ENCODE data around the gene SPINK4.

SPINK4 gene

DNA sequence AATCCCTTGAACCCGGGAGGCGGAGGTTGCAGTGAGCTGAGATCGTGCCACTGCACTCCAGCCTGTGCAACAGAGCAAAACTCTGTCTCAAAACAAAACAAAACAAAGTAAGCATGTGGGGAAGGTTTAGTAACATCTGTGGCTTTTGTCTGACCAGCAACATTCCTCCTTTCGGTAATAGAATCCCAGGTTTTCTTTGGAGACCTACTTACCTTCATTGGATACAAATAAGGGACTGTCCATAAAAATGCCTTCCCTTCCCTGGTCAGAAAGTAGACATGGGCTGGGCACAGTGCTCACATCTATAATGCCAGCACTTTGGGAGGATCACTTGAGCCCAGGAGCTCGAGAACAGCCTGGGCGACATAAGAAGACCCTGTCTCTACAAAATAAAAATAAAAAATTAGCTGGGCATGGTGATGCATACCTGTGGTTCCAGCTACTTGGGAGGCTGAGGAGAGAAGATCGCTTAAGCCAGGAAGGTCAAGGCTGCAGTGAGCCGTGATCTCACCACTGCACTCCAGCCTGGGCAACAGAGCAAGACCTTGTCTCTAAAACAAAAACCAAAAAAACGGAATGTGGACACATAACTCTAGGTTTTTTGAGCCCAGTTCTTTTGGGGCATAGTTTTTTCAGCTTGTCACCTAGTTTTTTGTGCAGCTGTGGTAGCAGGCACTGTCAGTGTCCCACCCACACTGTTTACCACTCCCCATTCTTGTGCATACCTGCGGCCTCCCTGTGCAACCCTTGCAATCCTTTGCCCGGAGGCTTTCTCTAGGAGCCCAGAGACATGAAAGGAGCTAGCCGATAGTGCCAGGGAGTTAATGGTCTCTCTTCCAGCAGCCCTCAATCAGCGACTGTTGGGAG lies 9.0 kb upstream of the SPINK4 start:
- DNase-seq = no peak

DNA sequence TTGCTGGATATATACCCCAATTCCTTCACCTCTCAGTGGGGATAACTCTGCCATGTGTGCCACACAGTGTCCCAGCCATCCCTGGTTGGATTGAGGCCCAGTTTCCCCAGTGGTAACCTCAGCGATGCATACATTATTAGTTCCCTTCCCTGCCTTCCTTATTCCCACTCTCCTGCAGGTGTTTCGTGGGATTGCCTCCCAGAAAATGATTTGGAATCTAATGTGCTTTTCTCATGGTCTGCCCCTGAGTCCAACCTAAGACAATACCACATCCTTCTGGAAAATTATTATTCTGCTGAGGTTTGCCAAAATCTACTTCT lies 8.4 kb upstream of the SPINK4 start:
- DNase-seq = no peak

DNA sequence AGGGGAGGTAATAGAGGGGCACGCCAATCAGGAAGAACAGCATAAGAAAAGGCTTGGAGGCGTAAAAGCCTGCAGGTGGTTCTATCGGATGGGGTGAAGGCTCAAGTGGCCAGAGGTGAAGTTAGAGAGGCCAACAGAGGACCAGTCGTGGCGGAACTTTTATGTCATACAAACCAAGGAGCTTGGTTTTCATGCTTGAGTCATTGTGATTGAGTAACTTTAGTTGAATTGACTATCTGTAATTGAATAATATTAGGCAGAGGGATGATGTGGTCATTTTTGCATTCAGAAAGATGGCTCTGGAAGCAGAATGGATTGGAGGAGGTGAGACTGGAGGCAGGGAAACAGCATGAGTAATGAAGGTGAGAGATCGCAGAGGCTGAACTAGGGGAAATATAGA lies 7.2 kb upstream of the SPINK4 start:
- DNase-seq = no peak

DNA sequence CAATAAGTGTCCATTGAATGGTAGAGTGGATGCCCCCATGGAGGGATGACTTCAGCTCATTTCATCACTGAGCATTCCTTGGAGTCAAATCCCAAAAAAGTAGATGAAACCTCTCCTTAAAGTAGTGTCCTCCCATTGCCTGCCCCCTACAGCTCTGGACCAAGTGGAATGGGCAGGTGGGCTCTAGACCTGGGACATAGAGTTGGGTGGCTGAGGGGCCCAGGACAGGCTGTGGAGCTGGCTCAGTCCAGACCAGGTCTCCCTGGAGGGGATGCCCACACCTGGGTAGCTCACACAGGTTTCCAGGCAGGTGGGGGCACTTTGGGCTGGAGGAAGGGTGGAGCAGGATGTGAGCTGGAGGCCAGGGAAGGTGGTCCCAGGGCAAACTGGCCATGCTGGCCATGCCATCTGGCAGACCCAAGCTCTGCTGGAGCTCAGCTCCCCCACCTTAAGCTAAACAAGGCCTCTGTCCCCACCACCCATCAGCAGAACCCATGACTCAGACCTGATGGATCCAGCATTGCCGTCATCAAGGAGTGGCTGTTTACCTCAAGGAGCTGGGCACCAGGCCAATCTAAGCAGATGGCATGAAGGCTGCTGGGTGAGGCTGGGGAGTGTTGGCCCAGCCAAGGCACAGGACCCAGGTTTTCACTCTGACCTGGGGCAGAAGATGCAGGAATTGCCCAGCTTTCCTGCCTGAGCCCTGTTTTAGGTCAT lies 6.2 kb upstream of the SPINK4 start:
- DNase-seq = no peak

DNA sequence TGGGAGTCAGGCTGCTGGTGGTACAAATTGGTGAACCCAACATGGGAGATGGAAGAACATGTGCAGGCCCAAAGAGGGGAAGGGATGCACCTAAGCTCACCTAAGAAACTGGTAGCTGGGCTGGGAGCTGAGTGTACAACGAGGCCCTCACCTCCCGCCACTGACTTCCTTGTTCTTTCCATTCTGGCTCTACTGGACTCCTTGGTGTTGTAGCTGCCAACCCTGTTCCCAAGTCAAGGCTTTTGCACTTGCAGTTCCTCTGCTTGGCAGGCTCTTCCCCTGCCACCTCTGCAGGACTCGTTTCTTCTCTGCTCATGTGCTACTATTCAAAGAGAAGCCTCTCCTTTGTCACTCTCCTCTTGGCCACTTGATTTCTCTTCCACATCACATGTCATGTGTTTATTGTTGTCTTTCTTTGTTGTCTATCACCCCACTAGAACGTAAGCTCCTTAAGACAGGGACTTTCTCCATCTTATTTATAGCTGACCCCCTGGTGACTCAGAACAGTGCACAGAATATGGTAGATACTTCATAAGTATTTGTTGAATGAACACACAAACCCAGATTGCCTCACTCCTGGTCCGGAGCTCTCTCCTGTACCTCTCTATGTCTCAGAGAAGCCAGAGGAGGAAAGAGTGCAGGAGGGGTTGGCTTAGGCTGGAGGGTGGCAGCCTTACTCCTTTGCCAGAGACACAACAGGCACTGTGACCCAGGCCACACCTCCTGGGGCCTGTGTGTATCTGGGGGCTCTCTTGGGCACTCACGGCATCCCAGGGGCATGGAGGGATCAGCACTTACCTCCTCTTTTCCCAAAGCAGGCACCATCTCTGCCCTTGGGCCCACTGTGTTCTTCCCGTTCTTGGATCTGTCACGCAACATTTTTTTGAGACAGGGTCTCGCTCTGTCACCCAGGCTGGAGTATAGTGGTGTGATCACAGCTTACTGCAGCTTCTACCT lies 5.2 kb upstream of the SPINK4 start:
- no peak for DNase-seq

DNA sequence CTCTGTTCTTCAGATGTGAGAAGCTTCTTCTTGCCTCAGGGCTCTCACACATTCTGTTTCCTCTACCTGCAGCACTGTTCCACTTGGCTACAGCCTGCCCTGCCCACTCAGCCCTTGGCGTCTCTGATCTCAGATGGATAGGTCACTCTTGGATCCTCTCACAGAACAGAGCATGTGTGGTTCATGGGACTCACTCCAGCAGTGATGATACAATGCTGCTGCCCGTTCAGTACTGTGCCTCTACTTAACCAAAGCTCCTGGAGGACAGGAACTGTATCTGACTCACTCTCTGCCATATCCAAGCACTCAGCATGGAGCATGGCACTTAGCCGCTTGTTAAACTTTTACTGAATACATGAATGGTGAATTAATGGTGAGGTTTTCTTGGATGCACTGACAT lies 3.4 kb upstream of the SPINK4 start:
- no peak for DNase-seq

DNA sequence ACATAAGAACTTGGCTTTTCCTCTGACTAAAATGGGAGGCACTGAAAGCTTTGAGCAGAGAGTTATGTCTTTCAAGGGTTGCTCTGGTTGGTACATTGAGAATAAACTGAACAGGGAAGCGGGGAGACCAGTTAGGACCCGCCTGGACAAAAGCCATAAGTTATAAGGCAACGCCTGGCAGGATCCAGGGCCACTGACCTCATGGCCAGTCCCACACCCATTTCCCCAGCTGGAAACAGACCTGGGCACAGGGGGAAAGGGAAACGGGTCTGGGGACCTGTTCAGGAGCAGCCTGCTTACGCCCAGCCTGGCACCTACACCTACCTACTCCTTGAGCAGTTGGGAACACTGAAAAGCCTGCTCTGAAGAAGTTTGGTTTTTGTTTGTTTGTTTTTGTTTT lies 1.3 kb downstream of the SPINK4 start:
- DNase-seq = no peak

DNA sequence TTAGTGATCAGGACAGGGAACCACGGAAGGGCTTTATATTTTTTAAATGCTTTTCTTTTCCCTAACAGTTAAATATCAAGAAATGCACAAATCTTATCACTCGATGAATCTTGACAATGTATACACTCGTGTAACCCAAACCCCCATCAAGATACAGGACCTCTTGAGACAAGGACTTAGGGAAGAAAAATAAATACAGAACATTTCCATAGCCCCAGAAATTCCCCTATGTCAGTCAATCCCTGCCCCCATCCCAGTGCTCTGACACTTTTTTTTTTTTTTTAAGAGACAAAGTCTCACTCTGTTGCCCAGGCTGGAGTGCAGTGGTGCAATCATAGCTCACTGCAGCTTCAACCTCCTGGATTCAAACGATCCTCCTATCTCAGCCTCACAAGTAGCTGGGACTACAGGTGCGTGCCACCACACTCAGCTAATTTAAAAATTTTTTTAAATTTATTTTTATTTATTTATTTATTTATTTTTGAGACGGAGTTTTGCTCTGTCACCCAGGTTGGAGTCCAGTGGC lies 2.7 kb downstream of the SPINK4 start:
- no peak for DNase-seq

DNA sequence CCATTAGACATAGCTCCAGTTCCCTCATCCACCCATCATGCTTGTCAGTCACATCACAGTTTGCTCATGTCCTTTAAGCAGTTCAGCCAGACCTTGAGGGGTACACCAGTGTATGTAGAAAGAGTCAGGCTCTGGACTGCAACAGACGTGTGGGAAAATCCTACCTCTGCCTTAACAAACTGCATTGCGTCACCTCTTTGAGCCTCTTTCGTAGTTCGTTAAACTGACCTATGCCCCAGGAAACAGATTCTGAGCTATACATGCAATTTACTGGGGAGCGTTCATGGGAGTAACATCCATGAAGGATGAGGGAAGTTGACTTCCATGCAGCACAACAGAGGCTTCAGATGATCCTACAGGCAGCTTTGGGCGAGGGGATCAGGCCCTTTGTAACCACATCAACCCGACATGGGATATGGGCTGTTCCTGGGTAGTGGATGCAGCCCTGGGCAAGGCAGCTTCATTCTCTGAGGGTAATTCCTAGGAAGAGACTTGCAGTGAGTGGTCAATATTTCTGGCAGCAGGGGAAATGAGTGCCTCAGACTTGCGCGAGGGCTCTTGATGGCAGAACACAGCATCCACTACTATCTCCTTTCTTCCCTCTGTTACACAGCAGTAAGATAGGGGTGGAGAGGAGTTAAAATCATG lies 4.3 kb downstream of the SPINK4 start:
- DNase-seq = no peak

DNA sequence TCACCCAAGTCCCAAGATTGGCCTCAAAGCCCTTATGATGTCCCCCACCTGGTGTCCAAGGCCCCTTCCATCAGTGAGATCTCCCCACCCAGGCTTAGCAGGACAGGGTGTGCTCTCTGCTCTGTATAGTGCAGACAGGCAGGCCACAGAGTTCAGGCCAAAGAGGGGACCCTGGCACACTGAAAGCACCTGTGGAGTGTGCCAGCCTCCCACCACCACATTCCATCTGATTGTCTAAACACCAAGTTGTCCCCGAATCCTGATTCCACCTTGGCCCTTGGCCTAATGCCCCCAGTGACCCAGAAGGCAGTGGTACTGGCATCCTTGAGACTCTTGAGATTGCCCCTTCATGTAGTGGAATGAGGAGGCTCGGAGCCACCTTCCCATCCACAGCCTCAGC lies 5.4 kb downstream of the SPINK4 start:
- no peak for DNase-seq

DNA sequence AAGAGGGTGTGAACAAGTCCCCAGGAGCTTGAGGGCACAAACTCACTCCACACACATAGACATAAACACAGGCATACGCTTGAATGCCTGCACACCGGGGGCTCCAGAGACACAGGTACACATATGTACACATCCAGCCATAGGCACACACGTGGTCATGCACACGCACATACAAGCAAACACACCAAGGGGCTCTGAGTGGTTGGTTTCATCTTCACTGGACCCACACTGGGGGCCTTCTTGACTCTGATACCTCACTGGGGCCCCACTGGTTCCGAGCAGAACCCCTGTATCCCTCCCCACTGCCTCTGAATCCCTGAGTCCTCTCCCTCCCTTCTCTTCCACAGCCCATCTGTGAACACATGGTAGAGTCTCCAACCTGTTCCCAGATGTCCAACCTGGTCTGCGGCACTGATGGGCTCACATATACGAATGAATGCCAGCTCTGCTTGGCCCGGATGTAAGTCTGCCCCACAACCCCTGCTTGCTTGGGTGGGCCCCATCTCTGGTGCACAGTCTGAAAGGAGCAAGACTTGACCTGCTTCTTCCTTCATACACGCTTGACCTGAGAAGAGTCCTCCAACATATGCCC lies 6.4 kb downstream of the SPINK4 start:
- no peak for DNase-seq

DNA sequence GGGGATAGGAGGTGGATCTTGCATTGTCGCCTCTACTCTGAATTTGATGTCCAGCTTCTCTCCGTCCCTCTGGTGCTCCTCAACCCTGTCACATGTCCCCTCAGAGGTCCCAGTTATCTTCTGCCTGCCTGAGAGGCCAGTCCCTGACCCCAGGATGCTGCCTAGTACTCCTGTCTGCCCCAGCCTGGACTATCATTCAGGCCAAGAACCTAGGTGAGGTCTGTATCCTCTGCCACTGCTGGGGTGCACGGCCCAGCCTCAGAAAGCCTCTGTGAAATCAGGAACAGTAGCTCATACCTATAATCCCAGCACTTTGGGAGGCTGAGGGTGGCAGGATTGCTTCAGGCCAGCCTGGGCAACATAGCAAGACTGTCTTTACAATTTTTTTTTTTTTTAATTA lies 8.6 kb downstream of the SPINK4 start:
- DNase-seq = no peak

DNA sequence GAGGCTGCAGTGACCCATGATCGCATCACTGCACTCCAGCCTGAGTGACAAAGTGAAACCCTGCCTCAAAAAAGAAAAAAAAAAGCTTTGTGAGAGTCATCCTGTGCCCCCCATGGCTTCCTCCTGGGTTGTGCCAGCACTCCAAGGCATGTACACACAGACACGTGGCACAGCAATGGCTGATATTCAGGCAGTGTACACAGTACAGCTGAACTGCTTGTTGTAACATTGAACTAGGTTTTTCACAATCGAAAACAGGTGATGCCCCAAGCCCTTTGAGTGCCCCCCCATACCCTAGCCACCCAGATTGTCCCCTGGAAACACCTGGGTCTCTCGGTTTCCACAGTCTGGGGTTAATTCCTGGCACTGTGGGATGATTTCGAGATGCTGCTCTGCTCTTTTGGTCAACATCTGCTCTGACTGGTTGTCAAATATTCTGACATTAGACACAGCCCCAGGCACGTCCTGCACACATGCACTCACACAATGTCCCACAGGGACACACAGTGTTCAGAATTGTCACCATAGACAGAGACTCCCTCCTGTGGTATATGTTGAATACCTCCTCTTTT lies 9.2 kb downstream of the SPINK4 start:
- no peak for DNase-seq

DNA sequence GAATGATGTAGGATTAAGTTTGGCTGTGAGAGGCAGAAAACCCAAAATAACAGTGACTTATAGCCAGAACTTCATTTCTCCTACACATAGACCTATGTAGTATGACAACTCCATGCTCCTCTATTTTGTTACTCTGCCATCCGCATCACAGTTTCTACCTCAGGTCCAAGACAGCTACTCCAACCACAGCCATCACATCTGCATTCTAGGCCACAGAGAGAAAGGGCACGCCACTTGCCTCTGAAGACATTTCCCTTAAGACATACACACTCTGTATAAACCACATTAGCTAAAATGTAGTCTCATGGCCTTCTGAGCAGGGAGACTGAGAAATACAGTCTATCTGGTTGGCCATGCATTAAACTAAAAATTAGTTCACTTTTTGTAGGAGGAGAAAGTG lies 10.0 kb downstream of the SPINK4 start:
- no peak for DNase-seq

DNA sequence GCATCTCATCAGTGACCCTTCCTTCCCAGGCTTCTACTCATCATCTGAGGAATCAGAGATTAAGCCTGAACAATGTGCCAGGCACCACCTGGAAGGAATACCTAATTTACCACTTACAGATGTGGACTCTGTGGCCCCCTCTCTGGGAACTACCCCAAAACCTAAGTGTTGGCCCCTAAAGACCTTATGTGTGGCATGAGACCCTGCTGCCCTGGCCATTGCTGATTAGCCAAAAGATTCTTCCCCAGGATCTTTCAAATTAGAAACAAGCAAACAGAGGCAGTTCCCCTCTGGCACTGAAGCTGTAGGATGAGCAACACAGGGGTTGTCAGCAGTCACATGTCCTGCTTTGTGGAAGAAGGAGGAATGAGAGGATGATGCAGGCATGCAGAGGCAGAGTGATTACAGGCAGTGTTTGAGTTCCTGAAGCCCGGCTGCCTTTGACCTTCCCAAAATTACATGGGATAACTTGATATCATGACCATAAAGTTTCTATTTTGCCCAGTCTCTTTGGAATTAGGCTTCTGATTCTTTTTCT lies 10.6 kb downstream of the SPINK4 start:
- no peak for DNase-seq

DNA sequence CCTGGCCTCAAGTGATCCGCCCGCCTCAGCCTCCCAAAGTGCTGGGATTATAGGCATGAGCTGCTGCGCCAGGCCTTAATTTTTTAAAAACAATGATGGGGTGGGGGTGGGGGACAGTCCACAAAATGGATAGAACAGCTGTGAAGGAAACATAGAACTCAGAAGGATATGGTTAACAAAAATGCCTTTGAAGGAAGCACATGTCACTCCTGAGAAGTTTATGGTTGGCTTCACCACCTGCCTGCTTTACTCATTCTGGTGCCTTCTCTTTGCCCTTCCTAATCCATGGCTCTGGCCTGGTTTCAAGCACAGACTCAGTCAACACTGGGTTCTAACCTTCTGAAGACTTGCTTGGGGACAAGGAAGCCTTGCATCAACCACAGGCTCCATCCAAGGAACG lies 14.2 kb downstream of the SPINK4 start:
- DNase-seq = no peak

DNA sequence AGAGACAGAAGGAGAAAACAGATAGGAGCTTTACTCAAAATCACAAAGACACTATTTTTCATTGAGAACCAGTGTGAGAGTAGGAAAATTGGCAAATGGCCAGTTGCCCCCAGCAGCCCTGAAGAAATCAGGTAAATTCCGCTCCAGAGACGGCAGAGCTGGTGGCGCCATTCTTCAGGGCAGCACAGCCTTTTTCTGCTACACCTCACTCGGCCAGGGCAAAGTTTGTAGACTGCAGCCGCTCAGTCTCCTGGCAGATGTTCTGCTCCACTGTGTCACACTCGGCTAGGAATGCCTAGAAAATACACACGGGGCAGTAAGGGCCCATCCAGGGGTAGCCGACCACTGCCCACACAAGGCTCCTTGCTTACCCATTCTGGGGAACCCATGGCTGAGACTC lies 15.0 kb downstream of the SPINK4 start:
- no peak for DNase-seq

DNA sequence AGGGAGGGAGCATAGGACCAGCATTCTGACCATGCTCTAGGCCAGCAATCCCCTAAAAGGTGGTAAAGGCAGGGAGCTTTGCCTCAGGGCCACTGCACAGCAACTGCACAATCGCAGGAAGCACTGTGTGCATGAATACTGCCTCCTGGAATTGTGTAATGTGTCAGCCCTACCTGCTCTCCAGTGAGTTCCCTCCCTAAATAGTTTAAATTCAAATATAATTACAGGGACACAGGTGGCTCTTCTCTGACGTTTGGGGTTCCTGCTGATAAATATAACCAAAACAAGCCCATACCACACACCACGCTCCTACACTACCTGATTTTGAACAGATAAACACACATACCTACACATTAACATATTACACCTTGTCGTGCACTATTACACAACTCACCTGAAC lies 15.5 kb downstream of the SPINK4 start:
- DNase-seq = no peak

DNA sequence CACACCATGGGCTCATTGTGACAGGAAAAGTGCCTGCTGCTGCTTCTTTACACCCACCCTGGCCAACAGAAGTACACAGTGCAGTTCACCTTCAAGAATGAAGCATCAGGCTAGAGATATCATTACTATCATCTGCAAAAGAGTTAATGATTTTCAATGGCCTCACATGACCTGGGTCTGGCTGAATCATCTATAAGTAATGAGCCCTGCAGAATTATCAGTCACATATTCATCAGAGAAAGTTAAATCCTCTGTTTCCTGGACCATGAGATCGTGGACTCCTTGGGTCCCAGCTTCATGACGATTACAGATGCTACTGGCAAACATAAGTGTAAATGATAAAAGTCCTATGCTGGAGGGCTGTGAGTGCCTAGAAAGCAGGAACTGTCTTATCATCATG lies 16.3 kb downstream of the SPINK4 start:
- DNase-seq = no peak

DNA sequence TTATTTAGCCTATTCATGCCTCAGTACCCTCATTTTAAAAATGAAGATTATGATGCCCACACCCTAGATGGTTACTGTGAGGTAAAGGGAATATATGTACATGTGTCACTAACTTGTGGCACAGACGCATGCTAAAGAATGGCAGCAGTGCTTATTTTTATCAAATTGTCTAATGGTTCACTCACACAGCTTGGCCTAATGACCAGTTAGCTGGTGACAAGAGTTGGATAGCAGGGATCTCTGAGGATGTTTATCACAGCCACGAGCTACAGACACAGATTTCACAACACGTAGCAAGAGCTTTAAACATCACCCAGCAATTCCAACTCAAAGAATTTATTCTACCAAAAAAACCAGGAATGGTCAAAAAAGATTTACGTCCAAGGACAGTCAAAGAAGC lies 17.3 kb downstream of the SPINK4 start:
- DNase-seq = no peak

DNA sequence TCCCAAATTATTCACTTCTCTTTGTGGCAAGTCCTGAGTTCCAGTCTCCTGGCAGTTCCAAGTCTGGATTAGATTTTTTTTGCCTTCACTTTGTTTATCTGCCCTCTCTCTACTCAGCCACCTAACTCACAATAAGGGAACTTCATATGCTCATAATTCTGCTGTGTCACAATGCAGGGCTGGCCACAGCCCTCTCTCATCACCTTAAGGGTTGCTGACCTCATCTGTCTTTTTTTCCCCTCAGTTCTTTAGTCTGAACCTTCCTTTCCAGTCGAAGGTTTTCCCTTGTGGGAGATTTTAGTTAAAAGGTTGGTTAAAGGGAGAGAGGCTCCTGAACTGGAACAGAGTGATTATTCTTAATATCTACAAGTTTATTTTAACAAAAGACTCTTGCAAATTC lies 20.4 kb downstream of the SPINK4 start:
- DNase-seq = no peak

Measured in activated CD4-positive, alpha-beta T cell treated with anti-CD3 and anti-CD28 coated beads for 4 hours (primary cell).